DND-41 (cell line): ENCODE measurements around the gene TRMT61B.

ENCODE experiments used
- ATAC-seq: fragments of 200-7000 bp; cut with Tn5 transposase; 3 replicates; pipeline ENCODE4 v1.9.1; 2021; ENCODE audit warnings: low read depth; ENCODE audit not compliant: insufficient read depth
- DNase-seq: peaks from one replicate; pipeline ENCODE4 v3.0.0-alpha.2; 2020
- H2AFZ ChIP-seq: 2 replicates; pipeline ENCODE4 v1.6.0; 2012; ENCODE audit warnings: low read depth, low read length
- H3K27ac ChIP-seq: 2 replicates; pipeline ENCODE4 v1.5.1; 2012; ENCODE audit warnings: low read length, inconsistent platforms
- H3K27me3 ChIP-seq: fragments of 200-600 bp; sonication (generic); 2 replicates; pipeline ENCODE4 v1.6.0; 2012; ENCODE audit warnings: low read length, mild to moderate bottlenecking, inconsistent platforms; ENCODE audit not compliant: insufficient read depth, poor library complexity
- H3K36me3 ChIP-seq: 2 replicates; pipeline ENCODE4 v1.5.1; 2012; ENCODE audit warnings: low read length, inconsistent platforms; ENCODE audit not compliant: insufficient read depth
- H3K4me1 ChIP-seq: 2 replicates; pipeline ENCODE4 v1.5.1; 2012; ENCODE audit warnings: mild to moderate bottlenecking, low read length; ENCODE audit not compliant: insufficient read depth
- H3K4me2 ChIP-seq: 2 replicates; pipeline ENCODE4 v1.6.0; 2012; ENCODE audit warnings: mild to moderate bottlenecking, moderate library complexity, low read length, inconsistent platforms; ENCODE audit not compliant: insufficient read depth
- H3K4me3 ChIP-seq, 2 experiments: fragments of 200-600 bp in 1 of 2; shearing (Covaris generic) in 1 of 2; 2 replicates each; pipeline ENCODE4 v1.5.1; 2012 to 2016; ENCODE audit warnings: inconsistent platforms in 2 of 2, low read length in 2 of 2, mild to moderate bottlenecking in 2 of 2, low read depth in 1 of 2, moderate library complexity in 1 of 2
- H3K79me2 ChIP-seq: 2 replicates; pipeline ENCODE4 v1.6.0; 2012; ENCODE audit warnings: low read length, inconsistent platforms; ENCODE audit not compliant: insufficient read depth
- H3K9ac ChIP-seq: 2 replicates; pipeline ENCODE4 v1.6.0; 2012; ENCODE audit warnings: low read depth, mild to moderate bottlenecking, inconsistent platforms, low read length, moderate library complexity
- H3K9me3 ChIP-seq: 2 replicates; pipeline ENCODE4 v1.5.1; 2012; ENCODE audit warnings: low read length, moderate library complexity, mild to moderate bottlenecking, inconsistent platforms; ENCODE audit not compliant: insufficient read depth, severe bottlenecking
- H4K20me1 ChIP-seq: 2 replicates; pipeline ENCODE4 v1.6.0; 2012; ENCODE audit warnings: low read length; ENCODE audit not compliant: insufficient read depth
- CTCF ChIP-seq: IDR thresholded peaks from 2 replicates; pipeline ENCODE4 v1.5.1; 2012; ENCODE audit warnings: borderline replicate concordance, low read length, moderate library complexity, mild to moderate bottlenecking; ENCODE audit not compliant: poor library complexity, severe bottlenecking; ENCODE audit errors: extremely low read depth
- EZH2 ChIP-seq: IDR thresholded peaks from 3 replicates; pipeline ENCODE4 v1.6.1; 2012; ENCODE audit warnings: borderline replicate concordance, low read depth, mild to moderate bottlenecking, moderate library complexity, low read length, inconsistent platforms; ENCODE audit not compliant: severe bottlenecking

TRMT61B gene

DNA sequence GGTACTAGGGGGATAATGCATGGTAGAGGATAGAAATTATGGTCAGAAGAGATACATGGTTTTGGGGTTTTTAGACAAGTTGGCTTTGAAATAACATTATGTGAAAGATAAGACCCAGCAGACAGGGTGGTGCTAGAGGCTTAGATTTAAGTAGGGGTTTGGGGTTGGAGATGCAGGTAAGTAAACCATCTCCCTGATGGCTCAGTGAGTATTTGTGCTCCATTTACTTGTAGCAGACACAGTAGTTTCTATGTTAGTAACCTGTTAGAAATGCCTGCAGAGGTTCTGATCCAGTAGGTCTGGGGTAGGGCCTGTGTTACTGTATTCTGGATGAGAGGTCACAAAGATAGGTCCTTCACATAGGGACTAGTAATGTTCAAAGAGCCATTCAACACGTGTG is 38.1 kb upstream of the TRMT61B start:
- no peaks in the 10 kb centered on the region for H3K27me3 ChIP-seq
- H3K4me3 ChIP-seq = no peak overlapping the region
- DNase-seq (no peak), ATAC-seq (no peak)
- H2AFZ ChIP-seq = no peak overlapping the region
- TF ChIP-seq CTCF (no peak), EZH2 (no peak)
- no peaks in the 10 kb centered on the region for H3K4me1 ChIP-seq
- H3K27ac ChIP-seq = no peak overlapping the region
- no peak overlapping the region for H3K4me2 ChIP-seq
- H3K36me3 ChIP-seq = peaks cover 88% of the 10 kb centered on the region
- no peaks in the 10 kb centered on the region for H3K9me3 ChIP-seq
- H4K20me1 ChIP-seq = peaks cover 70% of the 10 kb centered on the region
- H3K9ac ChIP-seq = no peak overlapping the region
- H3K79me2 ChIP-seq = peaks cover 90% of the 10 kb centered on the region

- Histone ChIP-seq H3K4me1 (no peaks in the 10 kb centered on the region), H3K27me3 (no peaks in the 10 kb centered on the region), H3K79me2 (peaks cover 92% of the 10 kb centered on the region), H3K4me3 (no peak overlapping the region), H3K4me2 (no peak overlapping the region), H4K20me1 (peaks cover 70% of the 10 kb centered on the region), H3K9me3 (no peaks in the 10 kb centered on the region), H3K27ac (no peak overlapping the region), H3K9ac (no peak overlapping the region), H2AFZ (no peak overlapping the region), H3K36me3 (peaks cover 88% of the 10 kb centered on the region)
- ATAC-seq = no peak
- DNase-seq = no peak
- TF ChIP-seq EZH2 = no peak
- TF ChIP-seq CTCF = no peak
These were observed 36.7 kb upstream of the TRMT61B start for GRCh38 chr2:28906821-28907220.

DNA sequence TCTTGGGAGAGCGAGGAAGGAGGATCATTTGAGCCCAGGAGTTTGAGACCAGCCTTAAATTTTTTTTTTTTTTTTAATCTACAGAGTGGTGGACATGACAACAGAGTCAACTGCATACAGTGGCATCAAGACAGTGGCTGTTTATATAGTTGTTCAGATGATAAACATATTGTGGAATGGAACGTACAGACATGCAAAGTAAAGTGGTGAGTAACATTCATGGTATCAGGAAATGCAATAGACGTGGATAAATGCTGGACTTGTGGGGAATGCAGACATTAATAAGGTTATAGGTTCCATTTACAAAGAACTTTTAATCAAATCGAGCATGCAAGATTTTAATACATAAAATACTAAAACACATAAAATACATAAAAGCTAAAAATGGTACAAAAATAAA is 36.3 kb upstream of the TRMT61B start:
- H4K20me1 ChIP-seq = peaks cover 70% of the 10 kb centered on the region; the same call in 1 of the 2 replicates
- no peaks in the 10 kb centered on the region for H3K9me3 ChIP-seq
- ATAC-seq (no peak), DNase-seq (no peak)
- no peak overlapping the region for H3K27ac ChIP-seq
- no peak overlapping the region for H2AFZ ChIP-seq
- H3K36me3 ChIP-seq = peaks cover 88% of the 10 kb centered on the region
- H3K4me1 ChIP-seq = no peaks in the 10 kb centered on the region
- H3K27me3 ChIP-seq = no peaks in the 10 kb centered on the region
- H3K79me2 ChIP-seq = peaks cover 92% of the 10 kb centered on the region
- H3K4me3 ChIP-seq = no peak overlapping the region
- H3K9ac ChIP-seq = no peak overlapping the region
- no peak for TF ChIP-seq EZH2
- no peak for TF ChIP-seq CTCF
- no peak overlapping the region for H3K4me2 ChIP-seq

GRCh38 chr2:28905533-28905932 is 35.4 kb upstream of the TRMT61B start:
- no peak for ATAC-seq
- DNase-seq = no peak
- Histone ChIP-seq H3K79me2 (peaks cover 94% of the 10 kb centered on the region), H3K4me2 (no peak overlapping the region), H3K36me3 (peaks cover 88% of the 10 kb centered on the region), H4K20me1 (peaks cover 76% of the 10 kb centered on the region; the same call in 1 of the 2 replicates), H3K4me3 (no peak overlapping the region), H3K4me1 (no peaks in the 10 kb centered on the region), H2AFZ (no peak overlapping the region), H3K27me3 (no peaks in the 10 kb centered on the region), H3K27ac (no peak overlapping the region), H3K9me3 (no peaks in the 10 kb centered on the region), H3K9ac (no peak overlapping the region)
- TF ChIP-seq EZH2 = no peak
- TF ChIP-seq CTCF = no peak
